Measurements from ENCODE around the gene RAB36.

The RAB36 gene

DNA sequence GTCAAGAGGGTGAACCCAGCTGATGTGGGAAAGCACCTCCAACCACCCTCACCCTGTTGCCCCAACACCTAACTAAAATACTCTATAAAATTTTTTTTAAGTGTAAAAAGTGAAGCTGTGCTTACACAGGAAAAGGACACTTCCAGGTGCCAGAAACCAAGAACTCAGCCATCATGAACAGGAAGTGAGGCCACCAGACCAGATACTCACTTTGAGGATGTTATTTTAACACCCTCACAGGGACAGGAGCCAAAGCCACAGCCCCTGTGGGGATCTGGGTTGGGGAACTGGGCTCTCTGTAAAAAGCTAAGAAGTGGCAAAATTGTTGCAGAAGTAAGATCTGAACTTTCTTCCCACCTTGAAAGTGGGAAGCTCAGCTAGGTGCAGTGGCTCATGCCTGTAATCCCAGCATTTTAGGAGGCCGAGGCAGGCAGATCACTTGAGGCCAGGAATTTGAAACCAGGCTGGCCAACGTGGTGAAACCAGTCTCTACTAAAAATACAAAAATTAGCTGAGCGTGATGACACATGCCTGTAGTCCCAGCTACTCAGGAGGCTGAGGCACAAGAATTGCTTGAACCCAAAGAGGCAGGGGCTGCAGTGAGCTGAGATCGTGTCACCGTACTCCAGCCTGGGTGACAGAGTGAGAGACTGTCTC, 7.2 kb upstream of the RAB36 start:
- no peak for DNase-seq (ENCODE audit: low read depth)

DNA sequence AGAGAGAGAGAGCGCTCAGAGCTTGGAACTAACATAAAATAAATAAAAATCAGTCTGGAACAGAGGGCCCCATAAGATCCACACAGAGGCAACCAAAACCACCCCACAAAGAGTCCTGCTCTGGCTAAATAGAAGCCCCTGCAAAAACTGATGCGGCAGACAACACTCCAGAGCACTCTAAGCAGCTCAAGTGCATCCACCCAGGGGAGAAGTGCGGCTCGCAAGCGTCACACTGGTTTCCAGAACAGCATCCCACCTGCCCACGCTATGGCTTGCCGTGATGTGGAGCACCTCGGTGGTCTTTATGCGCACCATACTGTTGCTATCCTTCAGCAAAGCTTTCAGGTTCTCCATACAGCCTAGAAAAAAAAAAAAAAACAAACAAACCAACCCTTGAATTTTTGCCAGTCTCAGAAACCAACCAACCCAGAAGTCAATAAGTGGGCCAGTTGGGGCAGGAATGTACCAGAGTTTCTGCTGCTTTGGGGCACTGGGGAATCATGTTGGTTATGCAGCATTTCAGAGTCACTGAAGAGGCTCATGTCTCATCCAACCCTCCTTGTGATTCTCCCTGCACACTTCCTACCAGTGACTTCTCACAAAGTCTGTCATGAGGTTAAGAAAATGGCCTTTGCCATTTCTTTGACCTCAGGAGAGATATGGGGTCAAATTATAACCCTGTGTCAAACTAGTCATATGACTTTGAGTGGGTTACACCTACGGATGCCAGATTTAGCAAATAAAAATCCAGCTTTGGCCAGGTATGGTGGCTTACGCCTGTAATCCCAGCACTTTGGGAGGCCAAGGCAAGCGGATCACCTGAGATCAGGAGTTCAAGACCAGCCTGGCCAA, 6.5 kb upstream of the RAB36 start:
- no peak for DNase-seq (ENCODE audit: low read depth)

DNA sequence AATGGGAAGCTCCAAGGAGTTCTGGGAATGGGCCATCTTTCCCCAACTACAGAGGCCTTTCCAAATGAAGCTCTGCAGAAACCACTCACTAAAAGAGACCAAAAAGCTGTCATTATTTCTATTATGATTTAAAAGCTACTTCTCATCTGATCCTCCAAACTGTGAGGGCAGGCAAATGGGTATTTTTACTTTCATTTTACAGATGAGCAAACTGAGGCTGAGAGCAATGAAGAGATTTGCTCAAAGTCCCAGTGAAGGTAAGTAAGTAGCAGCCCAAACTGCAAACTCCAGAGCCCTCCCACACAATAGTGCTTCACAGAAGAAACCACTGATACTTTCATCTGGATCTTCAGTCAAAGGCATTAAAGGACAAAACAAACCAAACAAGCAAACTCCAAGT, 4.9 kb upstream of the RAB36 start:
- no peak for DNase-seq (ENCODE audit: low read depth)

DNA sequence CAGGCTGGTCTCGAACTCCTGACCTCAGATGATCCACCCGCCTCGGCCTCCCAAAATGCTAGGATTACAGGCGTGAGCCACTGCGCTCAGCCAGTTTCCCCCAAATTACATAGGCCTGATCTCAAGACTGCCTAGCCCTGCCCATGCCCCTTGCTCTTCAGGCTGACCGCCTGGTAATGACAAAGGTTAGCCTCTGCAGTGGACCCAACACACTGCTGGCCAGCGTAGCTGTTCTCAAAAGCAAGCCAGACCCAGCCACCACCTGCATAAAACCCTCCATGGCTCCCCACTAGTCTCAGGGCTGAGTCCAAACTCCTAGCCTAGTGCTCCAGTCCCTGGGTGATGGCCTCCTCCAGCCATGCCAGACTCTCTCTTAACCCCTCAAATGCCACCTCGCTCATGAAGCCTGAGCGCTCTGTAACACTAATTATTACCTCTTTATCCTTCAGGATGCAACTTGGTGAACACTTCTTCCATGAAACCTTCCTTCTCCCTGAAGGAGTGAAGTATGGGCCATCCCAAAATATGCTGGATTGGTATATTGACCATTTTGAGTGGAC, 2.7 kb upstream of the RAB36 start:
- DNase-seq (ENCODE audit: low read depth) = no peak

DNA sequence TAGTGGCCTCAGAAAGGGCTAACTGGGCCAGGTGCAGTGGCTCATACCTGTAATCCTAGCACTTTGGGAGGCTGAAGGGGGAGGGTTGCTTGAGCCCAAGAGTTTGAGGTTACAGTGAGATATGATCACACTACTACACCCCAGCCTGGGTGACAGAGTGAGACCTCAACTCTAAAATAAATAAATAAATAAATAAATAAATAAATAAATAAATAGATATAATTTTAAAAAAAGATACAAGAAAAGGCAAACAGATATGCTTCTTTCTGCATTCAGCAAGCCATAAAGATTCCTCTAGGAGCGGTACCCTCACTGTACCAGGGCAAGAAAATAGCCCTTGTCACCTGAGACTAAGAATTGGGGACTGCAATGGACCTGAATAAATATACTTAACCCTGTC, 2.2 kb upstream of the RAB36 start:
- DNase-seq (ENCODE audit: low read depth) = no peak

DNA sequence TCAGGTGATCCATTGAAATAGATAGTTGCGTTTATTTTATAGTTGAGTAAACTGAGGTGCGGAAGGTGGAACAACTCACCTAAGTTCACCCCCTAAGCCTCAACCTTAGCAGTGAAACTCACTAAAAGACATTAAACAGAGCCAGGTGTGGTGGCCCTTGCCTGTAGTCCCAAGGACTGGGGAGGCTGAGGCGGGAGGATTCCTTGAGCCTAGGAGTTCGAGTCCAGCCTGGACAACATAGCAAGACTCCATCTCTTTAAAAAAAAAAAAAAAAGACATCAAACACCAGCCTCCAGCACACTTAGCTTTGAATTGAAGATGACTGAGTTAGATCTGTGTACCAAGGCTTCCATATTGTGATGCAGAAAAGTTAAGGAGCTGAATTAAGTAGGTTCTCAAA, 845 bp upstream of the RAB36 start:
- no peak for DNase-seq (ENCODE audit: low read depth)

DNA sequence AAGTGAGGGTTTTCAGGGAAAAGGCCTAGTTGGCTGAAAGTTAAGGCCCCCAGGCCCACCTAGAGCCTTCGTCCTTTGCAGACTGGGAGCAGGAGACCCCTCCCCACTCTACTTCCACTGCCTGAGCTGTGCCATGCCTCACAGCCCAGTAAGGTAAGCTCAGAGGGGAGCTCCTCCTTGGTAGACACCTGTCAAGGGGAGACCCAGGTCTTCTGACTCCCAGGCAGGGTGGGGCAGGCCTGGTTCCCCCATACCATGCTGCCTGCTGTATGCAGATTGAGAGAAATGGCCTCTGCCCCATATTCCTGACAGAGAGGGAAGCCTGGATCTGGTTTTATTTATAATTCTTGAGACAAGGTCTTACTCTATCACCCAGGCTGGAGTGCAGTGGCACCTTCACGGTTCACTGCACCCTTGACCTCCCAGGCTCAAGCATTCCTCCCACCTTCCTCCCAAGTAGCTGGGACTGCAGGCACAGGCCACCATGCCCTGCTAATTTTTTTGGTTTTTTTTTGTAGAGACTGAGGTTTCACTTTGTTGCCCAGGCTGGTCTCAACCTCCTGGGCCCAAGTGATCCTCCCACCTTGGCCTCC, 697 bp downstream of the RAB36 start:
- no peak for DNase-seq (ENCODE audit: low read depth)

DNA sequence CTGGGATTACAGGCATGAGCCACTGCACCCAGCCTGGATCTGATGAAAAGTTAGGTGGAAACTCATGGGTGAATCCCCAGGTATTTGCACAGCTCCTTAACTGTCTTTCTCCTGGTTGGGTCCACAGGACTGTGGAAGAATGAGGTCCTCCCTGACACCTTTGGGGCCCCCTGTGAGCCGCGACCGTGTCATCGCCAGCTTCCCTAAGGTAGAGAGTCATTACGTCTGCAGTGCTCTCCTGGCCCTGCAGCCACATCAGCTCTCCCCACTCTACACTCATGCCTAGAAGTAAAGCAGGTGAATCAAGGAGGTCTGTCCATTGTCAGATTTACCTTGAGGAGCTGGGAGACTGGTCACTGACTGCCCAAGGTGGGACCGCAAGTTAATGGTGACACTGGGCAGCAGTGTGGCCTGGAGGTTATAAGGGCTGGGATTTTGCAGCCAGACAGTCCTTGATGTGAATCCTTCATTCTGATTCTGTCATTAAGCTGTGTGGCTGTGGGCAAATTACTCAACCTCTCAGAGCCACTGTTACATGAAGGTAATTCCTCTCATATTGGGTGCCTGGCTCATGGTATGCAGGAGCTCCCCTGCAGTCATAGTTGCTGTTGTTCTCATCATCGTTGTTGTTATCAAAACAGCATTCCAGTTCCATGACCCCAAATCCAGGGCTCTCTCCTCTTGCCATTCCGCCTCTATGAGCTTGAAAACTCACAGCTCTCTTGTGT, 1.4 kb downstream of the RAB36 start:
- DNase-seq (ENCODE audit: low read depth) = no peak

DNA sequence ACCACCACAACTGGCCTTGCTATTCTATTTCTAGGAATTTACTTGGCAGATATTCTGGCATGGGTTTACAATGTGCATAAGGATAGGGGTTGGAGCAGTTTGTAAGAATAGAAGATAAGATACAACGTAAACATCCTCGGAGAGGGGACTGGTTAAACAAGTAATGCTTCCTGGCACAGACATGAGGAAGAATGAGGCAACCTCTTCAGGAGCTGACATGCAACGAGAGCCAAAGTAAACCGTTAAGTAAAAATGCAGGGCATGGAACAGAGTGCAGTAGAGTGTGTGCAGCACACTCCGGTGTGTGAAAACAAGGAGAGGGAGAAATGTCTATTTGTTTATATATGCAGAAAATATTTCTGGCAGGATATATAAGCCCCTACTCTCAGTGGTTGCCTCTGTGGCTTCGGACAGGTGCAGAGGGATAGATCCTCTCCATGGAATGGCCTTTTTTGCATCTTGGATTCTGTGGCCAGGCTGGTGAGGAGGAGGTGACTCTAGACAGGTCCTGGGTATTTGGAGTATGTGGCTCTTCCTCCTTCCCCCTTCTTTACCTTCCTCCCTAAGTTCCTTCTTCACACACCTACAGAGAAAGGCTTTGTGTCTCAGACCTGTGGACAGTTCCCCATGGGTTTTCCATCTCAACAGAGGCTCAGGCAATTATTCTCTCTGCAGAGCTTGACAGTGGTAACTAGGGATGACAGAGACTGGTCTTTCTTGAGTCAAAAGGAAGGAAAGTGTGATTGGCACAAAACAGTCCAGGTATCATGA, 2.5 kb downstream of the RAB36 start:
- no peak for DNase-seq (ENCODE audit: low read depth)

DNA sequence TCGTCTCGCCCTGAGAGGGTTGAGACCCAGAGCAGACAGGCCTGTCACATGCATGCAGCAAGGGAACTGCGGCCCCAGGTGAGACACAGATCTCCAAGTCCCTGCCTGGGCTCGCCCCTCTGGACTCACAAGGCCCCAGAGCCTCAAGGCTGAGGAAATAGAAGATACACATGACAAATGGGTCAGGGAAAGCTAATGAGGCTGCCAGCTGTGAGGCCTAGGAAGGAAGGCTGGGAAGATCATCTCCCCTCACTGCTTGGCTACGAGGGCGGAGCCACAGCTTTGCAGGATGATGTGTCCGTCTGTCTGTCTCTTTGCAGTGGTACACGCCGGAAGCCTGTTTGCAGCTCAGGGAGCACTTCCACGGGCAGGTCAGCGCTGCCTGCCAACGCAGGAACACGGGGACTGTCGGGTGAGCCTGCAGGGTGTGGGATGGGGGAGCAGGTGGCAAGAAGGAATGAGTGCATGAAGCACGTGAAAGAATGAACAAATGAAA, 4.5 kb downstream of the RAB36 start:
- DNase-seq (ENCODE audit: low read depth) = no peak

DNA sequence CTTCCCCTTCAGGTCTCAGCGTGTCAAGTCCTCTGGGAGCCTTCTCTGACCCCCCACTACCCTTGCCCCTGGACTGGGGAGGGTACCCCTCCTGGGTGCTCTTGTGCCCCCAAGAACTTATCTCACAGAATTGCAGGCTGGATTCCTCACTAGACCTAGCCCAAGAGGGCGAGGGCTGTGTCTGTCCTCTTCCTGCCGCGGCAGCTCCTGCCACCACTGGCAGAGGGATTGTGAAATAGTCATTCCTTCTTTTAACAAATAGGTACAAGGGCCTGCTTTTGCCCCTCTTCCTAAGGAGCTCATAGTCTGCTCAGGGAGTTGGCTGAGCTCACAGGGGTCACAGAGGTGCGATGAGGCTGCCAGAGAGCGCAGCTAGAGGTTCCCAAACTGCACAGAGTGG, 5.5 kb downstream of the RAB36 start:
- DNase-seq (ENCODE audit: low read depth) = no peak

DNA sequence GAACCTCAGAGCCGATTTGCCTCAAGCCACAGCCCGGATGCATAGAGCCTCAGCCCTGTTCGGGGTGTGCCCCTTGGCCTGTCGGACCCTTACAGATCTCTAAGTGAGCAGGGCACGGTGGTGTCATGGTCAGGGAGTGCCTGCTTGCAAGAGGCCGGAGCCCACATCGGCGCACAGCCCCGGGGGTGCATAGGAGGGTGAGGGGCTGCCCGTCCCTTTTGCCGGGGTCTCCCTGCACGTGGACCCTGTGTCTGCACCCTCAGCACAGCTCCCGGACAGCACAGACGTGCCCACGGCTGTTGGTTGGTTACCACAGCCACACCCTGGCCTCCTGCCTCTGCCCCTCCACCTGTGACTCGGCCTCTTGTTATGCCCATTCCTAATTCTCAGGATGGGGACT, 6.5 kb downstream of the RAB36 start:
- DNase-seq (ENCODE audit: low read depth) = no peak

DNA sequence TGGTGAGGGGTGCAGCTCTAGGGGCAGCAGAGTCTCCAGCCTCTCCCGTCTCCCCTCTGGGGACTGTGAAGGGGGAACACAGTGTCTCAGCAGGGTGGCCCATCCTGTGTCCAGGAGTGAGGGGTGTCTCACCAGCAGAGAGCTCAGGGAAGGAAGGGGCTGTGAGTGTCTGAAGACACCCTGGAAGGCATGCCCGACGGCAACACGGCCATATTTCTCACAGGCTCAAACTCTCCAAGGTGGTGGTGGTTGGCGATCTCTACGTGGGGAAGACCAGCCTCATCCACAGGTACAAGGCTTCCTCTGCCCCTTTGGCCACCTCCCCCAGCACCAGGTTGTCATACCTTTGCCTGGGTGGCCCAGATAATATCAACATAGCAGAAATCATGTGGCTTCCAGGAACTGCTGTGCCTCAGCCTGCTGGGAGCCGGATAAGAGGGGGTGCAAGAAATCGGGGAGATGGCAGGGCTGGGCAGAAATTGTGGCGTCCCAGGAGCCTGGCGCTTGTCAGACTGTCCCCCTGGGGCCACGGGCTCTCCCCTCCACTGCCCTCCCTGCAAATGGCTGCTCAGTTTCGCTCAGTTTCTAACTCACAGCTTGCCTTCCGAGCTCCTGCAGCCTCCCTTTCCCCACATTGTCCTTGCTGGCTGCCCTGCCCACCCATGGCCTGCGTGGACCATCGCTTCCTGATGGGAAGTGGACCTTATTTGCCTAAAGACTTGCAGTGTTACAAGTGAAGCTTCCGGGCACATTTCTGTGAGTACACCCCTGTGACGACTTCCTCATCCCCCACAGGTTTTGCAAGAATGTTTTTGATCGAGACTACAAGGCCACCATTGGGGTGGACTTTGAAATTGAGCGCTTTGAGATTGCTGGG, 7.2 kb downstream of the RAB36 start:
- DNase-seq (ENCODE audit: low read depth) = no peak

DNA sequence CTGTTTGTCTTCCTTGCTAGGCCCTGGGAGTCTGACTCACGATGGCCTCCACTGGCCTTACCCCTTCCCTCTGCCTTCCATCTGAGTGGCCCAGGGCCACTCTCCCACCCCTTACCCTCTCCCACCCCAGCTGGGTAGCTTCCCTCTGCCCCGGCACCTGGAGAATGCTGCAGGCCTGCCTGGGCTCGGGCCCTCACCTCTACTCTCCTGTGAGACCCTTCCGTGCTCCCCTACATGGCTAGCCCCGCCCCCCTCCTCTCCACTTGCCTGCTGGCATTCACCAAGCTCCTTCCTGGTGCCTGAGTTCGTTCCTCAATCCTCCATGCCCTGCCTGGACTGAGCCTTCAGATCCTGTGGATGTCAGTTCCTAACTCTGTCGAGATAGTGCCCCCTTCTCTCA, 8.7 kb downstream of the RAB36 start:
- no peak for DNase-seq (ENCODE audit: low read depth)

DNA sequence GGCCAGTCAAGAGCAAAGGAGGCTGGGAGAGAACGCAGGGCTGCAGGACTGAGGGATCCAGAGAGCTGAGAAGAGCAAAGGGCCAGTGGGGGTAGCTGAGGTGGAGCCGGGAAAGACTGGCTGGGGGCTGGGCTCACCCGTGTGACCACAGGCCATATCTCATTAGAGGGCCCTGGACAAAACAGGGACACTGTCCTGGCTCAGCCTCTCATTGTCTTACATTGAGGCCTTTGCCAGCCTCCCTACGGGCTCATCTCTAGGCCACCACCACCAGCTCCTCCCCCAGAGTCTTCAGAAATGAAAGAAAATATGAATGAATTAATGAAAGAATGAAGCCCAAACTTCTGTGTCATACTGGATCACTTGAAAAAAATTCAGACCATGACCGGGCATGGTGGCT, 9.2 kb downstream of the RAB36 start:
- DNase-seq (ENCODE audit: low read depth) = no peak

DNA sequence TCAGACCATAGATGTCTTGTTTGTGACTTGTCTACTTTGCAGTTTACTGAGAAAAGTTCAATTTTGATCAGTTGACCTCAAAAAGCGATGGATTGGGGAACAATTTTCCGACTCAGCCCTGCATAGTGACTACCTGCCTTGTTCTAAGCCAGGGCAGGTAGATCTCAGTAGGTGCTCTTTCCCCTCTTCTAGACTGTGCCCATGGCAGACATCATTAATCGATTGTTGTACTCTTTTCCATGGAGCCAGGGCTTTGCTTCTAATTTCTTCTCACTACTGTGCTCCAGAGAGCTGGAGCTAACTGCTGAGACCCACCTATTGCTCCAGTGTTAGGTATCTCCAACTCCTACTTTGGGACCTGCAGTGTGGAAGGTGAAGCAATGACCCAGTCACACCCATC, 9.9 kb downstream of the RAB36 start:
- DNase-seq (ENCODE audit: low read depth) = no peak

DNA sequence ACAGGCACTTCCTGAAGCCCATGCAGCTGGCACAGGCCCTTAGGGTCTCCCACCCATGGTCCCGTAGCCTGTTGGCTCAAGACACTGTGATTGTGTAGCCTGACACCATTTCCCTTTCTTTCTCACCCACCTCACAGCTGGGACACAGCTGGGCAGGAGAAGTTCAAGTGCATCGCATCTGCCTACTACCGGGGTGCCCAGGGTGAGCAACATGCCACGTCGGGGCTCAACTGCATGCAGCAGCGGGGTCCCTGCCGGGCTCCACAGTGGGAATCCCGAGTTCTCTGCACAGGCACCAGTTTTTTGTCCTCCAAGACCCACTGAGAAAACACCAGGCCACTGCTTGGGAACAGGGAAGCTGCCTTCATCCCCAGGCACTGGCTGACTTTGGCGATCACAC, 10.6 kb downstream of the RAB36 start:
- no peak for DNase-seq (ENCODE audit: low read depth)

DNA sequence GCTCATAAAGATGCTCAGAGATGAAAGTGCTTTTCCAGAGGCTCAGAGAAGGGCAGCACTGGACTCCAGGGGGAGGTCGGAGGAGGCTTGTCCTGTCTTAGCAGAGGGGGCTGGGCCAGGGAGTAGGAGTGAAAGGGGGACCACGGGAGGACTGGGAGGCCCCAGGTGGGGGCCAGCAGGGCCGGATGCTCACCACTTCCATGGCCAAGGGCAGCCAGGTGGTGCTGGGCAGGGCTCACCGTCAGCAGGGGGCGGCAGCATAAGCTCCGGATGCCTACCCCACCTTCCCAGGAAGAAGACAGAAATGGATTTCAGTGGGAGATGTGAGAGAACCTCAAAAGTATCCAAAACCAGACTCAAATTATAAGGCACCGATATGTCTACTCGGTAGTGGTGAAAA, 11.0 kb downstream of the RAB36 start:
- DNase-seq (ENCODE audit: low read depth) = no peak

DNA sequence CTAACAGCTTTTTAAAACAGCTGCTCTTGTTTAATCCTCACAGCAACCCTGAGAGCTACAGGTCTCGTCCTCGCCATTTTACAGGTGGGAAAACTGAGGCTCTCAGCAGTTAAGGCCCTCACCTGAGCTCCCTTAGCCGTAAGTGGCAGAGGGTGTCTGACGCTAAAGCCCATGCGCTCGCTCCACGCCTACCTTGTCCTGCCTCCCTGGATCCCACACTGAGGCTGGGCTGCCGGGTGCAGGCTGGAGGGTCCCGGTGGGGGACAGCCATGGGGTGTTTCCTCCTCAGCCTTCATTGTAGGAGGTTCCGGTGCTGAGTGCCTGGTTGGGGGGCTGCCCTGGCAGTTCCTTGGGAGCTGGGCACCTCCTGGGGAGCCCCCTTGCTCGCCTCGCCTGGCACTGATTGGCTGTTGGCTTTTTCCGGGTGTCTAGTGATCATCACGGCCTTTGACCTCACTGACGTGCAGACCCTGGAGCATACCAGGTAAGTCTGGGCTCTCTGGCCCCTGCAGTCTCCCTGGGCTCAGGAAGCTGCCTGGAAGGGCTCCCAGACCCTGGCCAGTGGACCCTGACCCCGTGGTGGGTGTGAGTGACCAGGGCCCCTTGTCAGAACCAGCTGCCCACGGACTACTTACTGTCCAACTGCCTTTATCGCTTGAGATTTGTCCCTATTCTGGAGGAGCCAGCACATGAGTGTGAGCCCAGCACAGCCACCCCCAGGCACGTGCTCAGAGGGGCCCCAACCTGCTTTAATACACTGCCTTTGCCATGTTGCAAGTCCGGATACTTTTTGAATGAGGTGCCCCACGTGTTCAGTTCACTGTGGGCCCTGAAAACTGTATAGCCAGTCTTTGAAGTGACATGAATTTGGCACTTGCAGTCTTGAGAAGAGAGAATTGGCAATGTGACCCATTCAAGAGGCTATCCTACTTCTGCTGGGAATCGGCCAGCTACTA, 12.6 kb downstream of the RAB36 start:
- DNase-seq (ENCODE audit: low read depth) = no peak
